GM10847 (cell line): ENCODE results near the gene WDR1.

Experiments used
- POLR2A ChIP-seq: IDR thresholded peaks from 2 replicates; pipeline ENCODE4 v1.6.1; 2011; ENCODE audit not compliant: insufficient read length; ENCODE audit errors: extremely low read depth

WDR1 gene

GRCh38 chr4:10040049-10040892, 76.3 kb downstream of the WDR1 start:
- TF ChIP-seq POLR2A: no peak

- TF ChIP-seq POLR2A: no peak
Observed at GRCh38 chr4:10036807-10037342, 79.7 kb downstream of the WDR1 start.

GRCh38 chr4:10035130-10035529, 81.5 kb downstream of the WDR1 start:
- TF ChIP-seq POLR2A: no peak

- TF ChIP-seq POLR2A: no peak
Observed at GRCh38 chr4:10034612-10035104, 81.9 kb downstream of the WDR1 start.

- no peak for TF ChIP-seq POLR2A
Observed at GRCh38 chr4:10034136-10034535, 82.5 kb downstream of the WDR1 start.

GRCh38 chr4:10033191-10033881, 83.3 kb downstream of the WDR1 start:
- no peak for TF ChIP-seq POLR2A

- no peak for TF ChIP-seq POLR2A
Observed at GRCh38 chr4:10032625-10033024, 84.0 kb downstream of the WDR1 start.

GRCh38 chr4:10031668-10032590, 84.7 kb downstream of the WDR1 start:
- no peak for TF ChIP-seq POLR2A

- no peak for TF ChIP-seq POLR2A
Observed at GRCh38 chr4:10030972-10031667, 85.5 kb downstream of the WDR1 start.

GRCh38 chr4:10029403-10029802, 87.2 kb downstream of the WDR1 start:
- TF ChIP-seq POLR2A: no peak

- no peak for TF ChIP-seq POLR2A
Observed at GRCh38 chr4:10028910-10029309, 87.7 kb downstream of the WDR1 start.

GRCh38 chr4:10026485-10026884, 90.1 kb downstream of the WDR1 start:
- no peak for TF ChIP-seq POLR2A

GRCh38 chr4:10025230-10025806, 91.3 kb downstream of the WDR1 start:
- no peak for TF ChIP-seq POLR2A
